VCaP (cell line): ENCODE results near the gene CAPNS1.

Experiments used
- H3K27ac ChIP-seq: fragments of 450-650 bp; 2 replicates; pipeline ENCODE4 v1.5.1; 2017
- TF ChIP-seq, protein P1 (sequence below): fragments of 450-650 bp; conservative IDR thresholded peaks from 2 replicates; pipeline ENCODE4 v1.5.1; 2017; ENCODE audit warnings: mild to moderate bottlenecking, moderate library complexity

Gene CAPNS1

DNA sequence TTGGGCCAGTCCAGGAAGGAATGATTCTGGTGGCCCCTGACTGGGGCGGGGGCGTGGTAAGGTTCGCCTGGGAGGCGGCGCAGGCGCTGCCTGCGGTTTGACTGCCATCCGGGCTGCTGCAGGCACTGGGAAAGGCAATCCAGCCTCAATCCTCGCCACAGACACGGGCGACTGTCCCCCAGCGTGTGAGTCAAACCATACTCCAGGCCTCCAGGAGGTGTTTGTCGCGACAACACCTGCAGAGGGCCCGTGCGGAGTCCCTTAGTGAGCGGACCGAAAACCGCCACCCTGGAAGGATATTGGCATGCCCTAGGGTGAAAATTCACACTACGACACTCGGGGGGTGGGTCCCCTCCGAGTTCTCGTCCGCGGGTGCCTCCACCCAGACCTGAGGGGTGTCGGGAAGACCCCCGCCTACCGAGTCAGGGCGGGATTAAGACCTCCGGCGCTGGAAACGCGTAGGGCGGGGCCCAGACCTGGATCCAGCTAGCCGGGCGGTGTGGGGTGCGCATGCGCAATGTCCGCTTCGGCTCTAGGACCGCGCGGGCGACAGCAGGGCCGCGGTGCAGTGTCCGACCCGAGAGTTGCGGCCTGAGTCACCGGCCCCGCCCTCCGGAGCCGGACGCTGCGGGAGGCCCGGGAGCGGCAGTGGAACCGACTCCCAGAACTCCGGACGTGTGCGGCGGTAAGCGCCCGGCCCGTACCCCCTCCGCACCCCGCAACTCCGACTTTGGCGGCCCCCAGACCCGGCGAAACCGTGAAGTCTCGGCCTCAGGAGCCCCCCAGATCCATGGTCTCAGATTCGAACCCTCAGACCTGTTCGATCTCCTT is at the start of gene CAPNS1:
Gene CAPNS1 (plus strand): TSS at position 594 of the 831 bp plus-strand sequence. CDS start 946 bp downstream, outside the sequence.
- TF ChIP-seq, protein P1, sequence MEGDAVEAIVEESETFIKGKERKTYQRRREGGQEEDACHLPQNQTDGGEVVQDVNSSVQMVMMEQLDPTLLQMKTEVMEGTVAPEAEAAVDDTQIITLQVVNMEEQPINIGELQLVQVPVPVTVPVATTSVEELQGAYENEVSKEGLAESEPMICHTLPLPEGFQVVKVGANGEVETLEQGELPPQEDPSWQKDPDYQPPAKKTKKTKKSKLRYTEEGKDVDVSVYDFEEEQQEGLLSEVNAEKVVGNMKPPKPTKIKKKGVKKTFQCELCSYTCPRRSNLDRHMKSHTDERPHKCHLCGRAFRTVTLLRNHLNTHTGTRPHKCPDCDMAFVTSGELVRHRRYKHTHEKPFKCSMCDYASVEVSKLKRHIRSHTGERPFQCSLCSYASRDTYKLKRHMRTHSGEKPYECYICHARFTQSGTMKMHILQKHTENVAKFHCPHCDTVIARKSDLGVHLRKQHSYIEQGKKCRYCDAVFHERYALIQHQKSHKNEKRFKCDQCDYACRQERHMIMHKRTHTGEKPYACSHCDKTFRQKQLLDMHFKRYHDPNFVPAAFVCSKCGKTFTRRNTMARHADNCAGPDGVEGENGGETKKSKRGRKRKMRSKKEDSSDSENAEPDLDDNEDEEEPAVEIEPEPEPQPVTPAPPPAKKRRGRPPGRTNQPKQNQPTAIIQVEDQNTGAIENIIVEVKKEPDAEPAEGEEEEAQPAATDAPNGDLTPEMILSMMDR, result peak; percentile 22
- peak within 1 kb of the TSS; percentile 99 for H3K27ac ChIP-seq

DNA sequence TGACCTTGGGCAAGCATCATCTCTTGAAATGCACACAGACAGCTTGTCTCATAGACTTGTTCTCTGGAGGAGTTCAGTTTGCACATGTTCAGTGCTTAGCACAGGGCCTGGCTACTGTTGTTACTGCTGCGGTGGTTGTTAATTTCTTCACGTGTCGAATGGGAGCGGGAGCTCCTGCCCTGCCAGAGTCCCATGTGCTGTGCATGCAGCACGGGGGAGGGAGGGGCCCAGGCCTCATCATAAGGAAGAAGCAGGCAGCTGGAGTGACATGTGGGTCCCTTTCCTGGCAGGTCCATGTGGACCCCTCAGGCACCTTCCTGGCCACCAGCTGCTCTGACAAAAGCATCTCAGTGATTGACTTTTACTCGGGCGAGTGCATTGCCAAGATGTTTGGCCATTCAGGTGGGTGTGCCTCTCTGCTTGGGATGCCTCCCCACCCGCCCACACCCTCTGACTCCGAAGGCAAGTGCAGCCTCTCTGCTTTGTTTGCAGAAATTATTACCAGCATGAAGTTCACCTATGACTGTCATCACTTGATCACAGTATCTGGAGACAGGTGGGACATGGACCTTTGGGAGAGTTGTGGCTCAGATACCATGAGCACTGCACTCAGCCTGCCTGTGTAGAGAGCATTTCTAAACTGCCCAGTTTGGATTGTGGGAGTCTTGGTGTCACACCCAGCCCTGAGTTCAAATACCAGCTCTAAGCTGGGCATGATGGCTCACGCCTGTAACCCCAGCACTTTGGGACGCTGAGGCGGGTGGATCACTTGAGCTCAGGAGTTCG is 48.8 kb upstream of the CAPNS1 start:
- no peak overlapping the region for H3K27ac ChIP-seq
- TF ChIP-seq, protein P1, result no peak

GRCh38 chr19:36092566-36092965 is 47.3 kb upstream of the CAPNS1 start:
- H3K27ac ChIP-seq, result no peak overlapping the region
- TF ChIP-seq, protein P1, result no peak

- TF ChIP-seq, protein P1, result no peak
- no peak overlapping the region for H3K27ac ChIP-seq
Measured at GRCh38 chr19:36093146-36093662, 46.7 kb upstream of the CAPNS1 start.

- no peak overlapping the region for H3K27ac ChIP-seq
- TF ChIP-seq, protein P1, result no peak
Measured at GRCh38 chr19:36093687-36094086, 46.2 kb upstream of the CAPNS1 start.

DNA sequence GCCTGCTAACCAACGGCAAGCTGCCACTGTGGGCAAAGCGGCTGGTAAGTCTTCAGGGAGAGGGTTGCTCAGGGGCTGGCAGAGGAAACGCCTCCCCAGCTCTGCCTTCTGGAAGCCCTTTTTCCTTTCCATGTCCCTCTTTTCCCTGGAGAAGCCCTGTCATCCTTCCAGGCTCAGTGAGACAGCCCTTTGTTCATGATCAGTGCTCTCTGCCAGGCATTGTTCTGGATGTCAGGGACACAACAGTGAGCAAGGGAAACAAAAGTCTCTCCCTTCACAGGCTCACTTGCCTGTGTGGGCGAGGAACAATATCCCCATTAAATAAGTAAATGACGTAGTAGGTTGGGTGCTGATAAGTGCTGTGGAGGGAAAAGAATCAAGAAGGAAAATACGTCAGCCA is 42.8 kb upstream of the CAPNS1 start:
- TF ChIP-seq, protein P1, result no peak
- H3K27ac ChIP-seq, result no peak overlapping the region

DNA sequence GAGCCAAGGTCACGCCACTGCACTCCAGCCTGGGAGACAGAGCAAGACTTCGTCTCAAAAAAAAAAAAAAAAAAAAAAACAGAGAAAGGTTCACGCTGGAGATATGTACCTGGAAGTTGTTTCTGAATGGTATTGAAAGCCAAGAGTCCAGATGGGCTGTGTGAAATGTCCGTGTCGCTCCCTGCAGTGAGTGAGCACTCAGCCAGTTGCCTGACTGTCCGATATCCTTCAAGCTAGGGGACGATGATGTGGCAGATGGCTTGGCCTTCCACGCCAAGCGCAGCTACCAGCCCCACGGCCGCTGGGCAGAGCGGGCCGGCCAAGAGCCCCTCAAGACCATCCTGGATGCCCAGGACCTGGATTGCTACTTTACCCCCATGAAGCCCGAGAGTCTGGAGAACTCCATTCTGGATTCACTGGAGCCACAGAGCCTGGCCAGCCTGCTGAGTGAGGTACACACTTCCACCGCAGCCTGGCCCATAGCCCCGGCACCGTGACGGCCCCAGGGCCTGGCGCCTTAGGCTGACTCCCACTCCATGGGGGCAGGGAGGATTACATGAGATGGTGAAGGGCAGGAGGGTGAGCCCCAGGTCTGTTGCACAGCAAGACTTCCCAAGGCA is 40.6 kb upstream of the CAPNS1 start:
- TF ChIP-seq, protein P1, result no peak
- H3K27ac ChIP-seq, result no peak overlapping the region
